SKM-1 (cell line): ENCODE results near the gene R3HDM1.
"Not testable (repeated sequence)": the region's sequence is repeated elsewhere in the genome, so short reads cannot be mapped to it uniquely, and the experiment has no call there.

Experiments
- DNase-seq: peaks from one replicate; lab custom pipeline; 2025; ENCODE audit not compliant: unreplicated experiment; lab: John Stamatoyannopoulos, UW

R3HDM1 gene

GRCh38 chr2:135638825-135639224 lies 107.5 kb downstream of the R3HDM1 start:
- no peak for DNase-seq

- DNase-seq, result no peak
These were observed 110.1 kb downstream of the R3HDM1 start for GRCh38 chr2:135641156-135642068.

GRCh38 chr2:135647836-135648579 lies 116.7 kb downstream of the R3HDM1 start:
- no peak for DNase-seq

GRCh38 chr2:135650721-135651120 lies 119.4 kb downstream of the R3HDM1 start:
- DNase-seq, result no peak

- DNase-seq, result no peak
These were observed 120.4 kb downstream of the R3HDM1 start for GRCh38 chr2:135651717-135652116.

GRCh38 chr2:135654239-135654638 lies 123.0 kb downstream of the R3HDM1 start:
- DNase-seq, result not testable (repeated sequence)

- DNase-seq, result no peak
These were observed 126.7 kb downstream of the R3HDM1 start for GRCh38 chr2:135657806-135658582.

GRCh38 chr2:135662088-135662487 lies 130.8 kb downstream of the R3HDM1 start:
- no peak for DNase-seq

GRCh38 chr2:135663148-135663700 lies 131.9 kb downstream of the R3HDM1 start:
- no peak for DNase-seq

- no peak for DNase-seq
These were observed 133.4 kb downstream of the R3HDM1 start for GRCh38 chr2:135664623-135665068.

- DNase-seq, result no peak
These were observed 135.8 kb downstream of the R3HDM1 start for GRCh38 chr2:135667045-135667444.

GRCh38 chr2:135674453-135674852 lies 143.2 kb downstream of the R3HDM1 start:
- DNase-seq, result no peak

GRCh38 chr2:135676031-135676430 lies 144.7 kb downstream of the R3HDM1 start:
- no peak for DNase-seq

GRCh38 chr2:135679125-135679524 lies 147.8 kb downstream of the R3HDM1 start:
- no peak for DNase-seq

GRCh38 chr2:135685361-135685760 lies 154.1 kb downstream of the R3HDM1 start:
- no peak for DNase-seq

GRCh38 chr2:135688978-135689377 lies 157.7 kb downstream of the R3HDM1 start:
- DNase-seq, result no peak

- DNase-seq, result no peak
These were observed 158.4 kb downstream of the R3HDM1 start for GRCh38 chr2:135689679-135690078.

- DNase-seq, result no peak
These were observed 163.4 kb downstream of the R3HDM1 start for GRCh38 chr2:135694711-135695110.

- DNase-seq, result no peak
These were observed 167.6 kb downstream of the R3HDM1 start for GRCh38 chr2:135698838-135699237.

- no peak for DNase-seq
These were observed 170.2 kb downstream of the R3HDM1 start for GRCh38 chr2:135701442-135701841.

- no peak for DNase-seq
These were observed 172.0 kb downstream of the R3HDM1 start for GRCh38 chr2:135703300-135703699.
